Muscle of back (tissue), 11 donors: Measurements from ENCODE around the gene VENTX. TPM values are rescaled to one million over a fixed set of nuclear protein-coding genes. Genes with fewer than 3 reads are reported as not detected.
"Not testable (repeated sequence)": the region's sequence is repeated elsewhere in the genome, so short reads cannot be mapped to it uniquely, and the experiment has no call there.

Source experiments
- DNase-seq, 3 donors: peaks; one replicate each; pipeline versions ENCODE4 v3.0.0 to v3.0.0-alpha.2; 2013
- polyA plus RNA-seq, 10 donors: library from polyadenylated mRNA; unstranded; fragments of 120-200 nt; gene quantifications; one replicate each; pipeline ENCODE4 v1.2.1, GENCODE V29; 2013; ENCODE audit not compliant: insufficient read length in 10 of 10

Gene VENTX
- polyA plus RNA-seq, 10 donors, result 0.09 to 0.24 (median 0.18) TPM

DNA sequence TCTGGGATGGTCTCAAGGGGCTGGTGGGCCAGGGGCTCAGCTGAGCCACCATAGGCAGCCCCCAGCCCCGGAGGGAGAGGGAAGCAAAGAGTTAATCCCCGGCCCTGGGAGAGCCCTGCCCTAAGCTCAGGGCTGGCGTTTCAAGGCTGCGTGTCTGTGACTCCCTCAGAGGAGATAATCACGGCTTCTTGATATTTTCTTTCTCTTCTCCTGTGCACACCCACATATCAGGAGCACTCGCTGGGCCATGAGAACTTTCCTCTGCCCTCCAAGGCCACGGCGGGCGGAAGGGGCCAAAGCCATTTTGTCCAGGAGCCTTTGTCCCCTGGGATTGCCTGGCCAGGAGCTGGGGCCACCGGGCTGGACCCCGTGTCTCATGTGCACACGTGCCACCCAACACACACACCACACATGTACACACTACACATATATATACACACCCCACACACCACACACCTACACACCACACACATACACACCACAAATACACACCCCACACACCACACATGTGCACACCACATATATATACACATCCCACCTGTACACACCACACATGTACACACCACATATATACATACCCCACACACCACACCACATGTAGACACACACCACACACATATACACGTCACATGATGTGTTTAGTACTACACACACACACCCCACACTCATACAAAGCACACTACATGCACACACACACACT lies 16.9 kb downstream of the VENTX start:
- no peak for DNase-seq

DNA sequence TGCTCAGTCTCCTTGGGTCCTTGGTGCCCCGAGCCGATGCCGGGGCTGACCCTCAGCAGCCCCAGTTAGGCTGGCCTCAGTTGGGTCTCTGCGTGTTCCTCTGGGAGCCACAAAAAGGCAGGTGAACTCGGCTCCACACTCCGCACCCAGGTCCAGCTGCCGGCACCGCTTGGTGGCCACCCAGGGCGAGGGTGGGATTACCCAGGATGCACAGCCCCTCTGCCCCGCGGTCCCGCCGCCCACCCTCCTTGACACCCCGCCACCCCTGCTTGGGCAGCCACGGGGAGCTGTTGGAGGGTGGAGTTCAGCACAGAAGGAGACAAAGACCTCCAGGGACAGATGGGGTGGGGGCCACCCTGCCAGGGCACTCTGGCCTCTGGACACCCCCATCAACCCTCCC lies 17.7 kb downstream of the VENTX start:
- DNase-seq, result no peak

DNA sequence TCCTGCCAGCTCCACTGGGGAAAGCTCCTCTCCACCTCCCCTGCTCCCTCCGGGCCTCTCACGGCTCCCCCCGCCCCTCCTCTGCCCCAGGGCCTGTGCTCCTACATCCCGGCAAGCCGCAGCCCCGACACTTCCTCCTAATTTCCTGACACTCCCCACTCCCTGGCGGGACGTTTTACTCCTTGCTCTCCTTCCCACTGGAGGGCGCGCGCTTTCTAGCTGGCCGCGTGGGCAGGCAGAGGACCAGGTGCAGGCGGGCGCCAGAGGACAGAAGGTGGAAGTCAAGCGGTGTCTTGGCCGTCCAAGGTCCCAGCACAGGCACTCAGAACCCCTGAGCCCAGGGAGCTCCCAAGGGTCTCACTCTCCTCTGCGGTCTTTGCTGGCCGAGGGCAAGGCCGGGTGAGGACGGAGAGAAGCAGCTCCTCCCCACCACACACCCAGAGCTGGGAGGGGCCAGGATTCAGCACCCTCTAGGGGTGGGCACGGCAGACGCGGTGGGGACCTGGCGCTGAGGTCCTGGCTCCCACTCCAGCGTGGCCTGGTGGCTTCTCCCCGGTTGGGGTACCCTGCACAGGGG lies 19.9 kb downstream of the VENTX start:
- peak in 1 of 3 donors; percentile 38 for DNase-seq

DNA sequence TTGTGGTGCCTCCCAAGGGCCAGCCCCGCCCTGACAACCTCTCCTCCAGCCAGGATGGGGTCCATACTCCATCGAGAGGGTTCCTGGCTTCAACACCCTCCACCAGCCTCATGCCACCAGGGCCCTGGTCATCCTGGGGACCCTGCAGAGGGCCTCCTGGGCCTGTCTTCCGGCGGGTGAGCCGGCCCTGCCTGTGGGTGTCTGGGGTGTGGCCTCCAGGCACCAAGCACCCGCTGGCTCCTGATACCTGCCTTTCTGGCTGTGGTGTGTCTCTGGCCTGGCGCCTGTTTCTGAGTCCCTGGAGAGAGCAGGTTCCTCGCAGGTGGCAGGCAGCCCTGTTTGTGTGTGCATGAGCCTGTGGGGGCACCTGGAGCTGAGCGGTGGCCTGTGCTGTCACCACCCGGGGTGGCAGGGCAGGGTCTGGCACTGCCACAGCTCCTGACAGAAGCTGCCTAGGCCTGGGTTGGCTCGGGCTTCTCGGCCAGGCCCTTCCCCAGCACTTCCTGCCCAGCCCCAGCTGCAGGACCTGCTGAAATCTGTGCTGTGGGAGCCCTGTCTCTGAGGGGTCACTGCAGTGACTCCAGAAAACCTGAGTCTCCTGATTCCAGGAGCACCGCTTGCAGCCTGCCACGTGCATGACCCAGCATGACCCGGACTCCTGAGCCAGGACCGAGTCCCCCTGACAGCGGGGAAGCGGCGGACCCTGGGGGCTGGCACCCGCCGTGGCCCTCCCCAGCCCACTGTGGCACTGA lies 20.6 kb downstream of the VENTX start:
- no peak for DNase-seq

DNA sequence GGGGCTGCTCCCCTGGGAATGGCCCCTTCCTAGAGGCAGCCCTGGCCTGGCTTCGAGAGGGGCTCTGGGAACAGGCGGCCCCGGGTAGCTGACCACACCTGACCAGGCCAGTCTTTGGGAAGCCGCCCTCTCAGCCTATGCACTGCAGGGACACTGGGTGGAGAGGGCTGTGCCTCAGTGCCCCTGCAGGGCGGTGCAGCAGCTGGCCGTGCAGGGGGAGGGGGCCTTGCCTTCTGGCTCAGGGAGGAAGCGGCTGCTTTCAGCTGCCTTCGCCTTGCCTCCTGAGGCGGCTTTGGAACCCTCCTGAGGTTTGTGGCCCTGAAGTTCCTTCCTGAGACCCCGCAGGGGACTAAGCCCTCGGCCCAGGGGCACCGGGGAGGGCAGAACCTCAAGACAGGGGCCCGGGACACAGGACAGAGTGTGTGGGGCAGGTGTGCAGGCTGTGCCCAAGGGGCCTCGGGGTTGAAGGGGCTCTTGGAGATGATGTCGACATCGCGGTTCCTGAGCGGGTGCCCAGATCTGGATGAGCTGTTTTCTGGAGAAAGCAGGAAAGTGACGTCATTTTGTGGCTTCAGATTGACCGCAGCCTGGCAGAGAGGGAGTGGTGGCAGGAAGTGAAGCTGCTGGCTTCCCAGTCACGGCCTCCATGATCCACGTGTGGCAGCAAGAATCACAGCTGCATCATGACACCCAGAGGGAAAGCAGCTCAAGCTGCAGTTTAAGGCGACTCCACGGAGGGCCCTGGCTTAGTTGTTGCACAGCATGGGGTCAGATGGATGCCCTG lies 21.4 kb downstream of the VENTX start:
- DNase-seq, result peak; percentile 52 to 92 (median 71)

DNA sequence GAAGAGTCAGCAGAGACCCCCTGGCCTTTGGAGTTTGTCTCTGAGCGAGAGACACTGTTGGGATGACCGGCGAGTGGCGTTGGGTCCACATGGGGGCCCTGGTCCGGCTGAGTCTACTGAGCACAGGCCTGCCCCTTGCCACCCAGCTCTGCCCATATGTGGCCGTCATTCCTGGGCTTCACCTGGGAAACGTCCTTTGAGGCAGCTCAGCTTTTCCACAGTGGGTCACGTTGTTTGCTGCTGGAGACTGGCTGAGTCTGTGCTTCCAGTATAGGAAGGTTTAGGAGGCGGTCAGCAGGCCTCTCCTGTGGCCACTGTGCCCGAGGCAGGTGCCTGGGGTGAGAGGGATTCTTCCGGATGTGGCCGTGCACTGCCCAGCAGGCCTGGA lies 21.9 kb downstream of the VENTX start:
- no peak for DNase-seq

DNA sequence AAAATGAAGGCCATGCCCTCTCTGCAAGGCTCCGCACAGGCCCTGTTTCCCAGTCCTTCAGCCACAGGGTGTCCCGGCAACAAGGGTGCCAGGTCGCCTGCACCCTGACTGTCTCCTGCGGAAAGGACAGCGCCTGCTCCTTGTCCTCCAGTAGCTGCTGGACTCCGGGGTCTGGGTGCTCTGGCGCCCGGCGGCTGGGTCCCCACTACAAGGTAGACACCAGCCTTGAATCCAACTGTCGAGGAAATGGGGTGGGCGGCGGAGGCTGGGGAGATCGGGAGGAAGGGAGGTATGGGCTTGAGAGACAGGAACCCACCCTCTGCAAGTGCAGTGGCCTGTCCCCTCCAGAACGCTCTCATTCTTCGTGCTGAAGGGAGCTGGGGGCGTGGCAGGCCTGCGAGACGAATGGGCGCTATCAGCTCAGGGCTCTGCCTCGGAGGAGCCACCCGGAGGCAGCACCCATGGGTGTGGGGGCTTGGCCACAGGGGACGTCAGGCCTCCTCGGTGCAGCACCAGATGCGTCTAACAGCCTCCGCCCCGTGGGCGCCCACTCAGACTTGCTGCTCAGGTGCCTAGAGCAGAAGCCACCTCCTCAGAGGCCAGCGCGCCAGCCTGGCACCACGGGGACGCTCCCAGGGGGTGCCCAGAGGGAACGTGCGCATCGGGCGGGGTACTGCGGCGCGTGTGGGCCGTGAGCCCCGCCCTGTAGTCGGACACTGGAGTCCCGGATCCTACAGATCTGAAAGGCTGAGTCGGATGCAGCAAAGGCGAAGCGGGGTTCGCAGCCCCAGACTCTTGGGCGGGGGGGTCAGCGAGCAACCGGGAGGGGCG lies 23.5 kb downstream of the VENTX start:
- peak; percentile 10 to 75 (median 38) for DNase-seq

DNA sequence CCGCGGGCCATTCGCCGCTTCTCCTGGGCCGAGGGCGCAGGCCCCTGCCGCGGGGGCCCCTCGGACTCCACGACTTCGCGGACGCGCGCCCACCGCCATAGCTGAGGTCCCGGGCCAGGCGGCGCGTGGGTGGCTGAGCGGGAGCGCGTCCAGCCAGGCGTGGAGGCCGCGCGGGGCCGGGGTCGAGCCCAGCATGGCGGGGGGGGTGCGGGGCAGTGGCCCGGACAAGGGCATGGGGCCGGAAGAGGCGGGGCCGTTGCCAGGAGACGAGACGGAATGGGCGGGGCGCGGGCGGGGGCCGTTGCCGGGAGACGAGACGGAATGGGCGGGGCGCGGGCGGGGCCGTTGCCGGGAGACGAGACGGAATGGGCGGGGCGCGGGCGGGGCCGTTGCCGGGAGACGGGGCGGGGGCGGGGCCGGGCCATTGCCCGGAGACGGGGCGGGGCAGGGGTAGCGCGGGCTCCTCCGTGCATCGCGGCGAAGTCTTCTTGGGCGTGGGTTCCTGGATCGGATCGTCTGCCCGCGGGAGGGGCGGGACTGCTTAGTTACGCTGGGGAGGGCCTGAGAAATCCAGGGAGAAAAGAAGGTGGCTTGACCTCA lies 24.2 kb downstream of the VENTX start:
- DNase-seq, result peak; percentile 52 to 77 (median 62)

DNA sequence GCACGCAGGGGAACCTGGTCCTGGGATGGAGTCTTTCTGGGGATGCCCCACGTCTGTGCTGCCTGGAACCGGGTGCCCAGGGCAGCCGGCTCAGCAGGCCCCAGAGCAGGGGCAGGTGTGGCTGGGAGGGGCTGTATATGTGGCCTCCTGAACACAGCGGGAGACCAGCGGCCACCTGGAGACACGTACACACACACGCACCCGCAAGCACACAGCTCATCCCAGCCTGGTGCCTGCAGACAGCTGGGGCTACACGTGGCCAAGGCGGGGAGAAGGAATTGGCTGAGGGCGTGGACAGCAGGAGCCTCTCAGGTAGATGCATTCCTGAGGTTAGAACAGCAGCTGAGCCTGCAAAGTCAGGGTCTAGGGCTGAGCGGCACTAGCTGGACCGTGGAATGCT lies 25.0 kb downstream of the VENTX start:
- DNase-seq, result no peak

DNA sequence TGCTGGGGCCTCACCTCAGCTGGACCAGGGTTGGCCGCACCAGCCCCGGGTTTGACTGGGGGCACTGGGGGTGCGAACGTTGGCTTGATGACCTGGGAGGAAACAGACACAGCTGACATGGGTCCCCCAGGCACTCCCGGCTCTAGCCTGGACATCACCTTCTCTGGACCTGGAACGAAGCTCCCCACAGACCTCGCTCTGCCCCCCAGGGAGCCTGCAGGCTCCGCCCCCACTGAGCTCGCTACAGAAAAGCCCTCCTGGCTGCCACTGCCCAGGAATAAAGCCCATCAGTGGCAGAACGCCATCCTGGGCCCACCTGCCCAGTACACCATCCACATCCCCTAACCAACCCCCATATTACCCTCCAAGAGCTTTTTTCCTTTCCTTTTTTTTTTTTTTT lies 26.0 kb downstream of the VENTX start:
- DNase-seq, result no peak

DNA sequence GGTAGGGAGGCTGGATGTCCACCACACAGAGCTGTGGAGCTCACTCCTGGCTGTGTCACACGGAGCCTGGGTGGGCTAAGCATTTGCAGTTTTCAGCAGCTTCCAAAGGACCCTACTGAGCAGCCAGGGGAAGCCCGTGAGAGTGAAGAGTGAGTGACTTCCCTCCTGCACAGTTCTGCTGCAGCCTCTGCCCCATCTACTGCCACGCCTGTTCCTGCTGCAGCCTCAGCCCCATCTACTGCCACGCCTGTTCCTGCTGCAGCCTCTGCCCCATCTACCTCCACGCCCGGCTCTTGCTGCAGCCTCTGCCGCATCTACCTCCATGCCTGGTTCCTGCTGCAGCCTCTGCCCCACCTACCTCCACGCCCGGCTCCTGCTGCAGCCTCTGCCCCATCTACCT lies 26.8 kb downstream of the VENTX start:
- DNase-seq, result no peak

DNA sequence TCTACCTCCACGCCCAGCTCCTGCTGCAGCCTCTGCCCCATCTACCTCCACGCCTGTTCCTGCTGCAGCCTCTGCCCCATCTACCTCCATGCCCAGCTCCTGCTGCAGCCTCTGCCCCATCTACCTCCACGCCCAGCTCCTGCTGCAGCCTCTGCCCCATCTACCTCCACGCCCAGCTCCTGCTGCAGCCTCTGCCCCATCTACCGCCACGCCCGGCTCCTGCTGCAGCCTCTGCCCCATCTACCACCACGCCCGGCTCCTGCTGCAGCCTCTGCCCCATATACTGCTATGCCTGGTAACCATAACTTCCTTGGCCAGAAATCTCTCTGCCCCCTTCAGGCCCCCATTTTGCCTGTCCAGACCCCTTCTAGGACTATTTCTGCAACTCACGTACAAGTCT lies 27.4 kb downstream of the VENTX start:
- DNase-seq, result not testable (repeated sequence)

DNA sequence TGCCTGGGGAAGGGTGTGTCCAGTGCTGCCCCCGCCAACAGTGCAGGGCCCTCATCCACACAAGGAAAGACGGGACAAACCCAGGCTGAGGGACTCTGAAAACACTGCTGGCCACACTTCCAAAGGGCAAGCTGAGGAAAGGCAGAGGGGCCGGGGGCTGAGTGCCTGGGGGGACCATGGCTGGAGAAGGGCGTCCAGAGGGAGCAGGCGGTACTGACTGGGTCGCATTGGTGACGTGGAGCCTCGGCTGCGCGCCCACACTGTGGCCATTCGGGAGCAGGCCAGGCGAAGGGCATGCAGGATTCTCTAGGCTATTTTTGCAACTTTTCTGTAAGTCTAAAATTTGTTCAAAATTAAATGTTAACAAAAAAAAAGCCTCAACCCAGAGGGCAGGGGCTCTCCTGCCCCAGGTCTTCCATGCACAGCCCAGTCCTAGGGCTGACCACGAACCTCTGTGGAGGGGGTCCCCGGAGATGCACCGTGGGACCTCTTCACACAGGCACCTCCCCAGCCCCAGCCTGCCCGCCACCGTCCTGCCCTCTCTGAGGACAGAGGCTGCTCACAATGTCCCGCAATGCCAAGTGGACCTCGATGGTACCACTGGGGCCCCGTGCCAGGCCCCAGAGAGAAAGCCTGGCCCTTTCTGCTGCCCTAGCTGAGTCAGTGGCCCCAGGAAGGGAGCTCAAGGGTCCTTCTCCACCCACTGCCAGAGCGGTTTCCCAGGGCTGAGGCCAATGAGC lies 28.6 kb downstream of the VENTX start:
- no peak for DNase-seq

DNA sequence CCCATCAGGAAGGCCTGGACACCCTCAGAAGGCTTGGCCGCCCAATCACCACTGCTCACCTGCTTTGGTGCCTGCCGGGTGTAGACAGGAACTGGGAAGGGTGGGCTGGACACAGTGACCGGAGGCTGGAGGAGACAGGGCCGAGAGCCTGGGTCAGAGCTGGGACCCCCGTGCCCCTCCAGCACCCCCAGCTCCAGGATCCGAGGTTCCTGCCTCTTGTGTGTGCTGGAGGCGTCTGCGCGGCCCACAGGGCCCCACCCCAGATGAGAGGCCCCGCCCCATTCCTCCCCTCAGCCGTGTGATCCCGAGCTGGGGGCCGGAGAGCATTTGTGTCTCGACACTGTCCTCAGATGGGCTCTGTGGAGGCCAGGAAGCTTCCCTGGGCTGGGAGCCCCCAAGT lies 29.6 kb downstream of the VENTX start:
- DNase-seq, result no peak

DNA sequence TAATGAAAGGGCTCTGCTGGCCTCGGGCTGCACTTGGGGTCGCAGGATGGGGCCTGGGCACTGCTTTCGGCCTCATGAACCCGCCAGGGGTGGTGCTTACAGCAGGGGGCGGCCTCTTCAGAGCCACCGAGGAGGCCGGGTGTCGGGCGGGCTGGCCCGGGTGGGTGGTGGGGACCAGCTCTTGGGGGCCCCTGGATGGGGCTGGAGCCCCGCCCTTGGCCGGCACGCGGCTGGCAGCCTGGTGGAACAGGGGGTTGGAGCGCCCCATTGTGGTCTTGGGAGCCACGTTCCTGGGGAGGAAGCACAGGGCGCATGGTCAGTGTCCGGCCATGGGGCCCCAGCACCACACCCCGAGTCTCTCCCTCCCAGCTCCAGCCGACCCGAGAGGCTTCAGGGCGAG lies 30.2 kb downstream of the VENTX start:
- no peak for DNase-seq

DNA sequence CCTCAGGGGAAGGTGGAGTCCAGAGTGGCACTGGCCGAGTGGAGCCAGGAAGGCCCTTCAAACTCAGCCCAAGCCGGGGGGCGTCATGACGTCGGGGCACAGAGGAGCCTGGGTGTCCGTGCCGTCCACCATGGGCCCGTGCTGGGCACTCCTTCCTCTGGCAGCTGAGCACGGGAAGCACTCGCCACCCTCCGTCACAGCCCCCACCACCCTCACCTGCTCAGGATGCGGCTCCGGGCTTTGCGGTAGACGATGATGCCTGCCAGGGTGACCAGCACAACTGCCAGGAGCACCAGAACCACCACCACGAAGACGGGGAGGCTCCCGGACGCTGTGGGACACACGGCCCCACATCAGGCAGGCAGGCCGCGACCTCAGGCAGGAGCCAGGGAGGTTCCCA lies 30.9 kb downstream of the VENTX start:
- no peak for DNase-seq

DNA sequence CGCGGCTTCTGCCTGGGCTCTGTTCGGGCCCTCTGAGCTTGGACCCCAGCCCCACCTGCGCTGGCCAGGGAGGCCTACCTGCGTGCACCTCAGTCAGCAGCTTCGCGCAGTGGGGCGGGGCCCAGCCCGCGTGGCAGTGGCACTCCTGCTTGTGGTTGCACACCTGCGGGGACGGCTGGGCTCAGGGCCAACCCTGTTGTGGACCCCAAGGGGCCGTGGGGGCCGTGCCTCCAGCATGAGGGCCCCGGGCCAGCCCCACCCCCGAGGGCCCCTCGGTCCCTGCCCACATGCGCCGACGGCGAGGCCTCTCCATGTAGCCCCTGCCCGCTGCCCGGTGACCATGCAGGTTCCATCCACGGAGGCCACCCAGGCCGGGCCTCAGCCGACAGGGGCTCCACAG lies 31.7 kb downstream of the VENTX start:
- no peak for DNase-seq

DNA sequence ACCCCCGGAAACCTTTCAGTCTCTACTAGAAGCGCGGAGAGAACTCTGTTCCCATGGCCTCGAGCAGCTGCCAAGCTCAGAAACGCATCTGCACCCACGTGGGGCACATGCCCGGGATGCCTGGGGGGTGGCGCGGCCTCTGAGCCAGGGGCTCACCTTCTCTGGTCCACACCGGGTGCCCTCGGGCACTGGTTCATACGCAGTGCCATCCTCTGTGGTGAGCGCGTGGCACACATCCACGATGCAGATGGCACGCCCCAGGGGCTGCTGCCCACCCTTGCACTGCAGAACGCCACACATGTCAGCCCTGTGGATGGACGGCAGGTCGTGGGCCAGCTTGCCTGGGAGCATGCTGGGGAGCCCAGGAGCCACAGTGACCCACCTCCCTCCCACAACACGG lies 32.5 kb downstream of the VENTX start:
- DNase-seq, result no peak

DNA sequence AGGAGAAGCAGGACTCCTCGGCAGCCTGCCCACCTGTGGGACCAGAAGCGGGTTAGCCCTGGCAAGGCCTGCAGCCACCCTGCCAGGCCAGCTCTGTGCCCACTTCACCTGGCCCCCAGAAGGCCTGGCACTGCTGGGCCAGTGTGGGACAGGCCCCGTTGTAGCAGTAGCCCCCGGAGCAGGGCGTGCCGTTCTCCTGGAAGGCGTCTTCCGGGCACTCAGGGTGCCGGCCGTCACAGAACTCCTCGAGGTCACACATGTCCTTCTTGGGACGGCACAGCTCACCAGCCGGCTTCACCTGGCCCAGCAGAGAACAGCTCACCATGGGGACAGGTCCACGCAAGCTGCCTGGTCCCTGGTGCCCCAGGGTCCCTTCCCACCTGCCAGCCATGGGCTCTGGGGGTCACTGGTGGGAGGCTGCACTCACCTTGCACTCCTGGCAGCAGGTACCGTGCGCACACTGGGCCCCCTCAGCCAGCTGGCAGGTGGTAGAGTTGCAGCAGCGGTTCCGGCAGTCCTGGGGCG lies 33.2 kb downstream of the VENTX start:
- no peak for DNase-seq
